Measurements from ENCODE around the gene TMEM132C.

GRCh38 chr12:128471491-128471890 is 204.5 kb downstream of the TMEM132C start:
- TF ChIP-seq, protein P1, sequence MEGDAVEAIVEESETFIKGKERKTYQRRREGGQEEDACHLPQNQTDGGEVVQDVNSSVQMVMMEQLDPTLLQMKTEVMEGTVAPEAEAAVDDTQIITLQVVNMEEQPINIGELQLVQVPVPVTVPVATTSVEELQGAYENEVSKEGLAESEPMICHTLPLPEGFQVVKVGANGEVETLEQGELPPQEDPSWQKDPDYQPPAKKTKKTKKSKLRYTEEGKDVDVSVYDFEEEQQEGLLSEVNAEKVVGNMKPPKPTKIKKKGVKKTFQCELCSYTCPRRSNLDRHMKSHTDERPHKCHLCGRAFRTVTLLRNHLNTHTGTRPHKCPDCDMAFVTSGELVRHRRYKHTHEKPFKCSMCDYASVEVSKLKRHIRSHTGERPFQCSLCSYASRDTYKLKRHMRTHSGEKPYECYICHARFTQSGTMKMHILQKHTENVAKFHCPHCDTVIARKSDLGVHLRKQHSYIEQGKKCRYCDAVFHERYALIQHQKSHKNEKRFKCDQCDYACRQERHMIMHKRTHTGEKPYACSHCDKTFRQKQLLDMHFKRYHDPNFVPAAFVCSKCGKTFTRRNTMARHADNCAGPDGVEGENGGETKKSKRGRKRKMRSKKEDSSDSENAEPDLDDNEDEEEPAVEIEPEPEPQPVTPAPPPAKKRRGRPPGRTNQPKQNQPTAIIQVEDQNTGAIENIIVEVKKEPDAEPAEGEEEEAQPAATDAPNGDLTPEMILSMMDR (conservative IDR thresholded peaks at IDR 0.05; ENCODE audit: low read depth, low read length): no peak
- no peak for TF ChIP-seq FOS (IDR thresholded peaks at IDR 0.05; ENCODE audit: low read depth, low read length)
- no peak for TF ChIP-seq POLR2A (IDR thresholded peaks at IDR 0.05; ENCODE audit: low read depth, low read length)
- no peak for TF ChIP-seq CHD1 (IDR thresholded peaks at IDR 0.05; ENCODE audit: low read depth, low read length)
- no peak for TF ChIP-seq SMC3 (IDR thresholded peaks at IDR 0.05; ENCODE audit: low read depth, low read length)
- TF ChIP-seq CEBPB (IDR thresholded peaks at IDR 0.05; ENCODE audit: low read depth, low read length): no peak
- TF ChIP-seq NFE2L2 (IDR thresholded peaks at IDR 0.05; ENCODE audit: low read depth, low read length): no peak
- TF ChIP-seq USF2 (IDR thresholded peaks at IDR 0.05; ENCODE audit: low read depth, low read length): no peak
- no peak for TF ChIP-seq RAD21 (IDR thresholded peaks at IDR 0.05; ENCODE audit: low read length)
- TF ChIP-seq BHLHE40 (IDR thresholded peaks at IDR 0.05; ENCODE audit: low read depth, low read length): no peak
- TF ChIP-seq ELK1 (IDR thresholded peaks at IDR 0.05; ENCODE audit: borderline replicate concordance, low read depth, low read length): no peak
- TF ChIP-seq MXI1 (IDR thresholded peaks at IDR 0.05; ENCODE audit: borderline replicate concordance, low read depth, low read length): no peak
- no peak for TF ChIP-seq MAFK (IDR thresholded peaks at IDR 0.05; ENCODE audit: low read depth, low read length)
- TF ChIP-seq MAZ (IDR thresholded peaks at IDR 0.05; ENCODE audit: borderline replicate concordance, low read depth, low read length): no peak

Measured in IMR-90 (cell line).